Renal pelvis (tissue), 4 donors: Measurements from ENCODE around the gene IL1RAPL2. TPM values are rescaled to one million over a fixed set of nuclear protein-coding genes. Genes with fewer than 3 reads are reported as not detected.
A peak's percentile ranks its signal among the peaks of the same experiment; 100 is the strongest.

Source experiments
- DNase-seq: peaks from one replicate; pipeline ENCODE4 v3.0.0-alpha.2; 2013
- polyA plus RNA-seq, 3 donors: library from polyadenylated mRNA; unstranded; fragments of 120-200 nt; gene quantifications; one replicate each; pipeline ENCODE4 v1.2.1, GENCODE V29; 2013; ENCODE audit not compliant: insufficient read length in 3 of 3

IL1RAPL2 gene
- polyA plus RNA-seq, 3 donors, result 0.78 to 2.2 (median 1.5) TPM

GRCh38 chrX:105266456-105266855 lies 700.5 kb downstream of the IL1RAPL2 start:
- no peak for DNase-seq

DNA sequence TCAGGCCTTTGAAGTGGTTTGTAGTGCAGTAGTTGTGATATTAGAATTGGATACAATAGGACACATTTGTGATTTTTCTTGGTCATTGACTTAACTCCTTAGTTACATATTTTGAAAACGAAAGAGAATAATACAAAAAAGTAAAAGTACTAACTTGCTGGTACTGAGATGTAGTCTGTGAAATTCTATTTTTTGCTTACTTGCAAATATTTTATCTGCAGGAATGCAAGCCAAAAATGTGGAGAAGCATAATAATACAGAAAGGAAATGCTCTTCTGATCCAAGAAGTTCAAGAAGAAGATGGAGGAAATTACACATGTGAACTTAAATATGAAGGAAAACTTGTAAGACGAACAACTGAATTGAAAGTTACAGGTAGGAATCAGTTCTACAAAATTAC lies 701.2 kb downstream of the IL1RAPL2 start:
- DNase-seq, result no peak

GRCh38 chrX:105269386-105269785 lies 703.4 kb downstream of the IL1RAPL2 start:
- DNase-seq, result no peak

- DNase-seq, result no peak
Measured at GRCh38 chrX:105273326-105273725, 707.3 kb downstream of the IL1RAPL2 start.

GRCh38 chrX:105274091-105274490 lies 708.1 kb downstream of the IL1RAPL2 start:
- no peak for DNase-seq

- DNase-seq, result no peak
Measured at GRCh38 chrX:105277132-105277531, 711.1 kb downstream of the IL1RAPL2 start.

DNA sequence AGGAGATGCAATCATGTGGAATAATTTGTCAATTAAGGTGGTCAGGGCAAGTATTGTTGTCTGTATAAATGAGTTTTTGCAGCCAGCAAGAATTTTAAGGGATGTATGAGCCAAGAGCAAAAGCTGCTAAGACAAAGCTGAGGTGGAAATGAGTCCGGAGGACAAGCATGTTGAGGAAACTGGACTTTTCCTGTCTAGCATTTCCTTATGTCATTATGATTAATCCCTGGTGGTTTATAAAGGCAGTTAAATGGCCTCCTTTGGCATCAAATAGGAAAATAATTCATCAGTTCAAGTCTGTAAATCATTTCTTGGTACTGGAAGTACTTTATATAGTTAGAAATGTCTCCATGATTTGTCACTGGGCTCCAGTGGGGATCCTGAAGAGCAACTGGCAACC lies 716.1 kb downstream of the IL1RAPL2 start:
- DNase-seq, result no peak

- DNase-seq, result no peak
Measured at GRCh38 chrX:105297041-105297440, 731.0 kb downstream of the IL1RAPL2 start.

DNA sequence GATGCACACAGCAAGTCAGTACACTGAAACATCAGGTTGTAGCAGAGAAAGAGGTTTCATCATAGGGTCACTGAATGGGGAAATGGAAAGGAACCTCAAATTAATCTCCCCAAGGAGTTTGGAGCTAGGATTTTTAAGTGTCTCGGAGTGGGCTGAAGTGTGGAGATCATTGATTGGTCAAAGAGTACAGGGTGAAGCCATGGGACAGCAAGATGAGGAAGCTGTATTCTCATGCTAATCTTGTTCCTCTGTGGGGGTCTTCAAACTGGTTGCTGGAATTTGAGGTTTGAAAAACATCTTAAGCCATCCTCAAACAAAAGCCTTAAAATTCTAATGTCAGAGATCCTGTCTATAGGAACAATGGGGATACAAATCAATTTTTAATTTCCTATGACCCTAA lies 733.3 kb downstream of the IL1RAPL2 start:
- DNase-seq, result no peak

- no peak for DNase-seq
Measured at GRCh38 chrX:105302246-105302645, 736.2 kb downstream of the IL1RAPL2 start.

- DNase-seq, result no peak
Measured at GRCh38 chrX:105307762-105308161, 741.8 kb downstream of the IL1RAPL2 start.

- DNase-seq, result no peak
Measured at GRCh38 chrX:105313596-105313995, 747.6 kb downstream of the IL1RAPL2 start.

DNA sequence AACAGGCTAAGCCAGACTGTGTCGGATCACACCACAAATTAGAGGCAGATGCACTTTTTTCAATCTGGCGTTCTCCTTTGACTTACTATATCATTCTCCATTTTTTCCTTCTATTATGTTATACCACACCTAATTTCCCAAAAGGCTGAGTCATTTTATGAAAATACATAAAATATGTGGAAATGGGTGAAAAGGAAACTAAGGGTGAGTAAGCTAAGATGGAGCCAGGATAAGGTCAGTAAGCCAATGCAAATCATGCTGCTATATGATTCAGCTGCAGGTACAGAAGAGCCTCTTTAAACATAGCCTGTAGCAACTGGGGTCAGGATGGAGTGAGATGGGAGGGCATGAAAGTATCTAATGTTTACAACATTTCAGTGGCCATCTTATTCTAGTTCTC lies 748.5 kb downstream of the IL1RAPL2 start:
- no peak for DNase-seq

- no peak for DNase-seq
Measured at GRCh38 chrX:105315248-105315647, 749.2 kb downstream of the IL1RAPL2 start.

GRCh38 chrX:105317117-105317516 lies 751.1 kb downstream of the IL1RAPL2 start:
- no peak for DNase-seq

DNA sequence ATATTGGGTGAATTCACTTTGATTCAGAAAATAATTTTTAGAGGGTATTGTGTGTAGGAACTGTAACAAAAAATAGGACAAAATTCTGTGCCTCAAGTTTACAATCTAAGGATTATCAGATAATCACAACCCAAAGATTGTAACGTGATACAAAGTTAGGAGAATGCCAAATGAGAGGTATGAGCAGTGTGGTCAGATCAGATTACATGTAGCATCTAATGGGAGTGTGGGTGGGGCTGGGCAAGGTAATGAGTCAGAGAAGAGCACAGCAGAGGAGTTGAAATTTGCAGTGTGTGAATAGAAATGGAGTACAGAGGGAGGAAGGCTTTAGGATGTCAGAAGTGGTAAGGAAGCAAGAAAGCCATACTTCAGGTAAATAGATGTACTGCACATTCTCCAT lies 757.9 kb downstream of the IL1RAPL2 start:
- no peak for DNase-seq

- DNase-seq, result no peak
Measured at GRCh38 chrX:105328773-105329172, 762.8 kb downstream of the IL1RAPL2 start.

DNA sequence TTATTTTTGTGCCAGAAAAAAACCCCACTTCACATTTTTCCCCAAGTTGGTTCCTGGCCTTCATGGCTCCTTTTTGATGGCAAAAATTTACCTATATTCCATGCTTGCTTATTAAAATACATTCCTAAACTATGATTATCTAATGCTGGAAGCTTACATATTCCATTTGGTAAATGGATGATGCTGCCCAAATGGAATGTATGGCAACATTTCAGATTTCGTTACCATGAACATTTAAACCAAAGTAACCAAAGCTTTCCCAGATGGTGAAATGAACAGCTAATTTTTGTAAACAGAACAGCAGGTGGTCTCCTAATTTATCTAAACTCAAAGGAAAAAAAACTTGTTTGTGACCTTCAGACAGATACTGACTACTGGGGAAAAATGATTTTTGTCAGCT lies 765.2 kb downstream of the IL1RAPL2 start:
- no peak for DNase-seq

DNA sequence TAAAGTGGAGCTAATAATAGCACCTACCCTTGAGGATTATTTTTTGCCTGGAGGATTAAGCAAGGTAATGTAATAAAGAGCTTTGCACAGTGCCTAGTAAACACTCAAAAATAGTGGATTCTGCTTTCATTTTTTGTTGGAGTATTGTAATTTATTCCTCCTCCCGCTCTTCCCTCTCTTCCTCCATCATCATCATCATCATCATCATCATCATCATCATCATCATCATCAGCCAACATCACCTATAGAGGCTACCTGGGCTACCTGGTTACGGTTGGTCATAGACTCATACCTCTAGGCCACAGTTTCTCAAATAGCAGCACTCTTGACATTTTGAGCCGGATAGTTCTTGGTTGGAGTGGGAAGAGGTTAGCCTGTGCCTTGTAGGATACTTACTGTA lies 781.4 kb downstream of the IL1RAPL2 start:
- no peak for DNase-seq

- no peak for DNase-seq
Measured at GRCh38 chrX:105349476-105349875, 783.5 kb downstream of the IL1RAPL2 start.

DNA sequence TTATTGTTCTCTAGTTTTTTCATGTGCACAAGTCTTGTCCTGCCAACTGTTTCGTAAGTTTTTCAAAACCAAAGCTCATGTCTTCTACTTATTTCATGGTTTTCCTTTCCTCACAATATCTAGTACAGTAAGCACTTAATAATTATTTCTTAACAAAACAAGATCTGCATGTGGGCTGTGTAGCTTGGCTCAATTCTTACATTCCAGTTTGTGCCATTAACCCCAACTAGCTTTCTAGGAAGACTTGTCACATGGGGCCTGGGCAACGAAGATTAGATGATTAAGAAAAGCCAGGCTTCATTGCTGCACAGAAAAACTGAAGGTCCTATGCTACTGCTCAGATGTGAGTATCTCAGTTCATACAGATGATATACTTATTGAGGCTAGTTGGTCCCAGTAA lies 809.8 kb downstream of the IL1RAPL2 start:
- peak; percentile 19 for DNase-seq

- DNase-seq, result no peak
Measured at GRCh38 chrX:105424729-105425128, 858.7 kb downstream of the IL1RAPL2 start.

DNA sequence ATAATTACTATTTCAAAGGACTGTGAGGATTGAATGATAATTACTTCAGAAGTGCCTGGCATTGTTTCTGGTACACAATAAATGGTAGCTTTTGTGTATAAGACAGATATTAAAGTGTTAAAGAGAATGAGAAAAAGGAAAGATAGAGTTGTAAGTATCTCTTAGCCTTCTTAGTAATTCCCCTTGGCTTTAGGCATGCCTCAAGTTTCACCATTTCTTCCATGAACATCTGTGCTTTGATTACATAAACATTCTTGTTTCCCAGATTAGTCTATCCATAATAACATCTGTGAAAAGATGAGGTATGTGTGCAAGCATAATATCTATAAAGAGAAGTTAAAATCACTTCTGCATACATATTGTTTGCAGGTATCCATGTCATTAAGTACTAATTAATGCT lies 885.4 kb downstream of the IL1RAPL2 start:
- DNase-seq, result no peak

- DNase-seq, result no peak
Measured at GRCh38 chrX:105458846-105459245, 892.8 kb downstream of the IL1RAPL2 start.

GRCh38 chrX:105460376-105460775 lies 894.4 kb downstream of the IL1RAPL2 start:
- no peak for DNase-seq
